GM19193 (cell line): ENCODE data around the gene BTBD1.

ENCODE experiments used
- POLR2A ChIP-seq: IDR thresholded peaks from 4 replicates; pipeline ENCODE4 v1.6.1; 2011; ENCODE audit not compliant: insufficient read depth, insufficient read length; ENCODE audit errors: extremely low read depth

BTBD1 gene

GRCh38 chr15:83105440-83105839, 38.4 kb upstream of the BTBD1 start:
- no peak for TF ChIP-seq POLR2A

GRCh38 chr15:83104141-83104540, 37.1 kb upstream of the BTBD1 start:
- TF ChIP-seq POLR2A, result no peak

- TF ChIP-seq POLR2A, result no peak
Observed at GRCh38 chr15:83102346-83102745, 35.3 kb upstream of the BTBD1 start.

- no peak for TF ChIP-seq POLR2A
Observed at GRCh38 chr15:83100097-83100646, 33.1 kb upstream of the BTBD1 start.

GRCh38 chr15:83099290-83099689, 32.2 kb upstream of the BTBD1 start:
- no peak for TF ChIP-seq POLR2A

GRCh38 chr15:83098079-83098478, 31.0 kb upstream of the BTBD1 start:
- TF ChIP-seq POLR2A, result no peak

- TF ChIP-seq POLR2A, result no peak
Observed at GRCh38 chr15:83094583-83094982, 27.5 kb upstream of the BTBD1 start.

GRCh38 chr15:83092309-83092976, 25.4 kb upstream of the BTBD1 start:
- no peak for TF ChIP-seq POLR2A

GRCh38 chr15:83090465-83090864, 23.4 kb upstream of the BTBD1 start:
- TF ChIP-seq POLR2A, result no peak

GRCh38 chr15:83088876-83089275, 21.8 kb upstream of the BTBD1 start:
- no peak for TF ChIP-seq POLR2A

- no peak for TF ChIP-seq POLR2A
Observed at GRCh38 chr15:83087576-83087975, 20.5 kb upstream of the BTBD1 start.

- no peak for TF ChIP-seq POLR2A
Observed at GRCh38 chr15:83082730-83083386, 15.8 kb upstream of the BTBD1 start.

GRCh38 chr15:83081256-83082014, 14.4 kb upstream of the BTBD1 start:
- no peak for TF ChIP-seq POLR2A

GRCh38 chr15:83078712-83079111, 11.7 kb upstream of the BTBD1 start:
- no peak for TF ChIP-seq POLR2A

- no peak for TF ChIP-seq POLR2A
Observed at GRCh38 chr15:83077491-83078230, 10.6 kb upstream of the BTBD1 start.
